Lower lobe of right lung (tissue), 2 donors: ENCODE measurements around the gene P2RY6. TPM values are rescaled to one million over a fixed set of nuclear protein-coding genes. Genes with fewer than 3 reads are reported as not detected.

ENCODE experiments used
- ATAC-seq, 2 donors: fragments of 200-7000 bp; cut with Tn5 transposase; one replicate each; pipeline ENCODE4 v1.9.1; 2020 to 2022; ENCODE audit warnings: mild to moderate bottlenecking in 2 of 2, moderate library complexity in 2 of 2
- DNase-seq: peaks from one replicate; pipeline ENCODE4 v3.0.0-alpha.2; 2020
- H3K27ac ChIP-seq: fragments of 200-600 bp; one replicate; pipeline ENCODE4 v1.8.0; 2022
- H3K27me3 ChIP-seq: fragments of 200-600 bp; one replicate; pipeline ENCODE4 v1.8.0; 2022; ENCODE audit warnings: low read depth
- H3K36me3 ChIP-seq: fragments of 200-600 bp; one replicate; pipeline ENCODE4 v1.8.0; 2022; ENCODE audit warnings: mild to moderate bottlenecking
- H3K4me1 ChIP-seq: fragments of 200-600 bp; one replicate; pipeline ENCODE4 v1.8.0; 2022
- H3K4me3 ChIP-seq: fragments of 200-600 bp; one replicate; pipeline ENCODE4 v1.8.0; 2022; ENCODE audit warnings: mild to moderate bottlenecking
- H3K9me3 ChIP-seq: fragments of 200-600 bp; one replicate; pipeline ENCODE4 v1.8.0; 2022
- CTCF ChIP-seq: fragments of 200-600 bp; IDR thresholded peaks from one replicate; pipeline ENCODE4 v1.8.0; 2022; ENCODE audit warnings: antibody characterized with exemption, mild to moderate bottlenecking
- intact Hi-C: fragments of 100-400 bp; cut with DNase I; formaldehyde crosslinking; loops from one replicate; pipeline ENCODE4 v1.11.0; 2022
- total RNA-seq: library from RNA; stranded (reverse); fragmentation: NEBNext Ultra II Directional; extraction: Animal tissue kit (Norgen Biotek cat#: 25700); gene quantifications from one replicate; pipeline ENCODE4 v1.2.1, GENCODE V29; 2021
- donor health status: DM: no; HTN: yes; CAD: no; lungs with severe emphysema.

The P2RY6 gene
- total RNA-seq, 1 donor from 2014 or later, result 3.6 TPM

DNA sequence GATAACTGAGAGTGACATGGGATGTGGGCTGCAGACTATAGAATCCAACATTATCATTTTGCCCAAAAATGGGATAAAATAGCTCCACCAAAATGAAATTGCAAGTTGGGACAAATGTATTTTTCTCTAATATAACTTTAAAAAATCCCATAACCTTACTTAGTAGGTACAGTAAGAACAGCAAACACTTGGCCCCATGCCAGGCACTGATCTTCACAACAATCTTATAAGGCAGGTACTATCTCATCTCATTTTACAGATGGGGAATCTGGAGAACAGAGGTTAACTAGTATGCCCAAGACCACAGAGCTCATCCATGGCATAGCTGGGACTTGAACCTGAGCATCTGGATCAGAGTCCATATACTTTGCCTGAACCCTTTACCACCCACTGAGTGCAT is 22.5 kb downstream of the P2RY6 start:
- no peaks in the 10 kb centered on the region for H3K9me3 ChIP-seq
- H3K27me3 ChIP-seq, result no peaks in the 10 kb centered on the region
- peaks cover 3% of the 10 kb centered on the region for H3K4me1 ChIP-seq
- no peaks in the 10 kb centered on the region for H3K36me3 ChIP-seq
- no peak for TF ChIP-seq CTCF
- no peak for DNase-seq
- no peak for ATAC-seq
- no peak overlapping the region for H3K4me3 ChIP-seq
- no peak overlapping the region for H3K27ac ChIP-seq
- intact Hi-C loops, result no loop called here

DNA sequence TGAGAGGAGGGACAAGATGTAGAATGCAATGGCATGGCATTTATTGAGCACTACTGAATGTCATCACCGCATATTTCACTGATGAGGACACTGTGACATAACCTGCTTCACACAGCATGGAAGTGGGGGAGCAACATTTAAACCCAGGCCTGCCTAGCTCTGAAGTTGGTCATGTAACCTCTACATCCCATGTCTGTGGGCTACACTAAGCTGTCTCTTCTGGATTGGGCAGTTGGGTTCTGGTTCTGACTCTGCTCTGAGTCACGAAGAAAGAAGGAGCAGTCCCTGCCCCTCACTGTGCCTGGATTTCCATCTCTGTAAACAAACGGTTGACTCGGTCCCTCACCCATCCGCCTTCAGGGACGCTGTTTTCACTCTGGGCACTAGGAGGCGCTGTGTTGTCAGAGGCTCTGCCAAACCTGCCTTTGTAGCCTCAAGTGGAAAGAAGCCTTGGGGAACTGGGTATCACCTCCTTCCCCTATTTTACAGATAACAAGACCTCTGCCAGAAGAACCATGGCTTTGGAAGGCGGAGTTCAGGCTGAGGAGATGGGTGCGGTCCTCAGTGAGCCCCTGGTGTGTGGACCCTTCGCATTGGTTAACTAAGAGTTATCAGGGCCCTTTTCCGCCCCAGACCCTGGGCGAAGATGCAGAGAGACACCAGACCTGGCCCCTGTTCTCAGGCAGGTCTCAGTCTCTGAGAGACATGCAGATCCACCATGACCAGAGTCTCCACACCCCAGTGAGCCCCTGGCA is 23.3 kb downstream of the P2RY6 start:
- DNase-seq, result peak; percentile 76
- Histone ChIP-seq H3K27ac (no peak overlapping the region), H3K9me3 (no peaks in the 10 kb centered on the region), H3K4me3 (no peak overlapping the region), H3K4me1 (no peaks in the 10 kb centered on the region), H3K27me3 (no peaks in the 10 kb centered on the region), H3K36me3 (no peaks in the 10 kb centered on the region)
- ATAC-seq, result peak; percentile 66 to 77
- intact Hi-C loops, result no loop called here
- peak; percentile 93 for TF ChIP-seq CTCF

DNA sequence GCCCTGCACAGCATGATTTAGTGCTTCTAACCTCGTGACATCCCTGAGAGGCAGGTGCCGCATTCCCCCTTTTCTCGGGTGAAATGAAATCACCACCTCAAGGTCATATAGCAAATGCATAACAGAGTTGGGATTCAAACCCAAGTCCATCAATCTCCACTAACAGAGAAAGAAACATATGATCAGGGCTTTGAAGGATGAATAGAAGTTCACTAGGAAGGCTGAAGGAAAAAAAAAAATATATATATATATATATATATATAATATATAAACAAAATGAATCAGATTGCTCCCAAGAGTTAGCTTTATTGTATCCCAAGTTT is 23.8 kb downstream of the P2RY6 start:
- no peak for TF ChIP-seq CTCF
- intact Hi-C loops, result no loop called here
- Histone ChIP-seq H3K27me3 (no peaks in the 10 kb centered on the region), H3K9me3 (no peaks in the 10 kb centered on the region), H3K4me3 (no peak overlapping the region), H3K36me3 (no peaks in the 10 kb centered on the region), H3K4me1 (no peaks in the 10 kb centered on the region), H3K27ac (no peak overlapping the region)
- DNase-seq (no peak), ATAC-seq (no peak)

- TF ChIP-seq CTCF, result no peak
Observed at GRCh38 chr11:73296501-73297230, 24.5 kb downstream of the P2RY6 start.

DNA sequence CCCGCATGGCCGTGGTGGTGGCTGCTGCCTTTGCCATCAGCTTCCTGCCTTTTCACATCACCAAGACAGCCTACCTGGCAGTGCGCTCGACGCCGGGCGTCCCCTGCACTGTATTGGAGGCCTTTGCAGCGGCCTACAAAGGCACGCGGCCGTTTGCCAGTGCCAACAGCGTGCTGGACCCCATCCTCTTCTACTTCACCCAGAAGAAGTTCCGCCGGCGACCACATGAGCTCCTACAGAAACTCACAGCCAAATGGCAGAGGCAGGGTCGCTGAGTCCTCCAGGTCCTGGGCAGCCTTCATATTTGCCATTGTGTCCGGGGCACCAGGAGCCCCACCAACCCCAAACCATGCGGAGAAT is 25.1 kb downstream of the P2RY6 start:
- ATAC-seq, result no peak

More at GRCh38 chr11:73296501-73297230, 24.5 kb downstream of the P2RY6 start:
- intact Hi-C loops, result no loop called here
- ATAC-seq (no peak), DNase-seq (no peak)
- no peaks in the 10 kb centered on the region for H3K4me1 ChIP-seq
- no peaks in the 10 kb centered on the region for H3K27me3 ChIP-seq
- no peak overlapping the region for H3K4me3 ChIP-seq
- H3K27ac ChIP-seq, result no peak overlapping the region
- H3K36me3 ChIP-seq, result no peaks in the 10 kb centered on the region
- H3K9me3 ChIP-seq, result no peaks in the 10 kb centered on the region

More for the DNA sequence above, 25.1 kb downstream of the P2RY6 start:
- Histone ChIP-seq H3K4me3 (no peak overlapping the region), H3K27me3 (no peaks in the 10 kb centered on the region), H3K9me3 (no peaks in the 10 kb centered on the region), H3K36me3 (no peaks in the 10 kb centered on the region), H3K27ac (no peak overlapping the region), H3K4me1 (no peaks in the 10 kb centered on the region)
- intact Hi-C loops, result no loop called here
- no peak for TF ChIP-seq CTCF
- DNase-seq, result no peak
